ENCODE data around the gene SNTG2. TPM values are rescaled to one million over a fixed set of nuclear protein-coding genes. Genes with fewer than 3 reads are reported as not detected.
"Not testable (repeated sequence)": the region's sequence is repeated elsewhere in the genome, so short reads cannot be mapped to it uniquely, and the experiment has no call there.

SNTG2 gene
- 0.17 TPM in 1 of 2 replicates, not detected in the other for total RNA-seq

- no peak for DNase-seq
These were observed at the start of gene SNTG2 for GRCh38 chr2:950080-950966. Gene SNTG2, plus strand, starts transcription at chr2:950849. Its CDS starts 148 bp downstream, at chr2:950997.

GRCh38 chr2:902584-902983, 48.1 kb upstream of the SNTG2 start:
- no peak for DNase-seq

- DNase-seq: no peak
These were observed 47.3 kb upstream of the SNTG2 start for GRCh38 chr2:903223-903900.

GRCh38 chr2:904246-905024, 46.2 kb upstream of the SNTG2 start:
- no peak for DNase-seq

GRCh38 chr2:905091-905832, 45.4 kb upstream of the SNTG2 start:
- DNase-seq: no peak

GRCh38 chr2:905833-906140, 44.9 kb upstream of the SNTG2 start:
- DNase-seq: no peak

GRCh38 chr2:907706-908105, 42.9 kb upstream of the SNTG2 start:
- no peak for DNase-seq

- no peak for DNase-seq
These were observed 42.1 kb upstream of the SNTG2 start for GRCh38 chr2:908568-908967.

GRCh38 chr2:909764-910379, 40.8 kb upstream of the SNTG2 start:
- not testable (repeated sequence) for DNase-seq

- no peak for DNase-seq
These were observed 40.0 kb upstream of the SNTG2 start for GRCh38 chr2:910698-911097.

GRCh38 chr2:915979-916378, 34.7 kb upstream of the SNTG2 start:
- no peak for DNase-seq

- no peak for DNase-seq
These were observed 33.7 kb upstream of the SNTG2 start for GRCh38 chr2:916935-917334.

GRCh38 chr2:919672-920071, 31.0 kb upstream of the SNTG2 start:
- no peak for DNase-seq

- no peak for DNase-seq
These were observed 30.1 kb upstream of the SNTG2 start for GRCh38 chr2:920573-920972.

GRCh38 chr2:920999-921398, 29.6 kb upstream of the SNTG2 start:
- no peak for DNase-seq

GRCh38 chr2:922185-922584, 28.5 kb upstream of the SNTG2 start:
- no peak for DNase-seq

- DNase-seq: no peak
These were observed 26.6 kb upstream of the SNTG2 start for GRCh38 chr2:923832-924601.

GRCh38 chr2:924701-925100, 25.9 kb upstream of the SNTG2 start:
- DNase-seq: no peak

GRCh38 chr2:925309-925708, 25.3 kb upstream of the SNTG2 start:
- DNase-seq: no peak

- DNase-seq: no peak
These were observed 24.9 kb upstream of the SNTG2 start for GRCh38 chr2:925711-926110.

GRCh38 chr2:926259-926793, 24.3 kb upstream of the SNTG2 start:
- DNase-seq: no peak

All from dermis blood vessel endothelial cell (primary cell).